Right lobe of liver (tissue), 6 donors: ENCODE measurements around the gene SHC2. TPM values are rescaled to one million over a fixed set of nuclear protein-coding genes. Genes with fewer than 3 reads are reported as not detected.
"Not testable (repeated sequence)": the region's sequence is repeated elsewhere in the genome, so short reads cannot be mapped to it uniquely, and the experiment has no call there.

ENCODE experiments used
- ATAC-seq, 4 donors: fragments of 200-7000 bp; cut with Tn5 transposase; one replicate each; pipeline ENCODE4 v1.9.1; 2020; ENCODE audit warnings: mild to moderate bottlenecking in 4 of 4, moderate library complexity in 4 of 4
- DNase-seq, 3 donors: peaks; one replicate each; pipeline ENCODE4 v3.0.0-alpha.2; 2020
- H3K27ac ChIP-seq, 3 donors: fragments of 200-600 bp; one replicate each; pipeline ENCODE4 v1.8.0; 2022
- H3K27me3 ChIP-seq, 2 donors: fragments of 200-600 bp; one replicate each; pipeline ENCODE4 v1.8.0; 2022
- H3K36me3 ChIP-seq, 4 donors: fragments of 200-600 bp; sonication (generic) in 1 of 4; one replicate each; pipeline versions ENCODE4 v1.5.1 to v1.8.0; 2017 to 2022; ENCODE audit warnings: control low read depth in 1 of 4
- H3K4me1 ChIP-seq, 4 donors: fragments of 200-600 bp; sonication (generic) in 1 of 4; one replicate each; pipeline versions ENCODE4 v1.5.1 to v1.8.0; 2017 to 2022; ENCODE audit warnings: control low read depth in 1 of 4
- H3K4me3 ChIP-seq, 3 donors: fragments of 200-600 bp; one replicate each; pipeline ENCODE4 v1.8.0; 2022
- H3K9me3 ChIP-seq, 4 donors: fragments of 200-600 bp; sonication (generic) in 1 of 4; one replicate each; pipeline versions ENCODE4 v1.5.1 to v1.8.0; 2017 to 2022; ENCODE audit warnings: control low read depth in 1 of 4
- POLR2A ChIP-seq: fragments of 450-650 bp; IDR thresholded peaks from one replicate; pipeline ENCODE4 v1.6.1; 2017; ENCODE audit warnings: antibody characterized with exemption, mild to moderate bottlenecking
- WGBS: methylation state at CpG from one replicate; pipeline ENCODE4 v1.1.6; 2018; ENCODE audit warnings: low coverage, low lambda C conversion rate; ENCODE audit not compliant: insufficient coverage; ENCODE audit errors: missing lambda C conversion rate; 5-methylcytosine and 5-hydroxymethylcytosine counted together
- intact Hi-C, 2 donors: fragments of 100-400 bp; cut with DNase I; formaldehyde crosslinking; loops; one replicate each; pipeline versions ENCODE4 v1.11.2 to v1.14.1; 2022
- total RNA-seq, 6 experiments: library from RNA; depleted of rRNA in 2 of 6; stranded (reverse); fragments of >200 nt in 2 of 6; fragmentation: NEBNext Ultra II Directional in 3 of 6; extraction: Animal tissue kit (Norgen Biotek cat#: 25700) in 3 of 6; gene quantifications; one replicate each; pipeline versions ENCODE4 v1.1.0 to v1.2.4, GENCODE V29; 2016 to 2023
- TF ChIP-seq, protein P1 (sequence below), 4 donors: fragments of 200-600 bp in 3 of 4; fragments of 450-650 bp in 1 of 4; IDR thresholded peaks; one replicate each; pipeline versions ENCODE4 v1.5.1 to v1.8.0; 2016 to 2022; ENCODE audit warnings: antibody characterized with exemption in 4 of 4, mild to moderate bottlenecking in 2 of 4
- donor health status: DM: no; HTN: yes; CAD: no.
- donor health status: DM: no; HTN: no; CAD: no.
- donor health status: DM: no; HTN: no; CAD: no.
- donor health status: DM: no; HTN: yes; CAD: no.
- donor health status: DM: no; HTN: yes; CAD: no.

The SHC2 gene
- total RNA-seq, 6 experiments from 2014 or later = 48.4 to 69.9 (median 59.1) TPM

DNA sequence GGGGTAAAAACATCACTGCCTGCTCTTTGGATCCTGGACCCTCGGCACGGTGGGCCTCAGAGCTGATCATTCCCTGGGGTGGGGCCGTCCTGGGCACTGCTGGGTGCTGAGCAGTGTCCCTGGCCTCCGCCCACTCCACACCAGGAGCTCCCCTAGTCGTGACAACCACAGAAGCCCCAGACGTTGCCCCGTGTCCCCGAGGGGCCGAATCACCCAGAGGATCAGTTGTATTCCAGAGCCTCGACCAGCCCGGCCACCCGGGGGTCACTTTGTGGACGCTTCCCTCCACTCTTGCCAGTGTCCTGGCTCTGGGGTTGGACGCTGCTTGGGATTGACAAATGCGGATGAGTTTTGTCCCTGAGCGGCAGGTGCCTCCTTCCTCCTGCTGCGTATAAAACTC, 62.1 kb downstream of the SHC2 start:
- Histone ChIP-seq H3K4me3 (no peak overlapping the region), H3K36me3 (no peaks in the 10 kb centered on the region), H3K27ac (no peak overlapping the region), H3K4me1 (no peaks in the 10 kb centered on the region), H3K27me3 (no peaks in the 10 kb centered on the region), H3K9me3 (no peaks in the 10 kb centered on the region)
- no peak for TF ChIP-seq POLR2A
- TF ChIP-seq, protein P1, sequence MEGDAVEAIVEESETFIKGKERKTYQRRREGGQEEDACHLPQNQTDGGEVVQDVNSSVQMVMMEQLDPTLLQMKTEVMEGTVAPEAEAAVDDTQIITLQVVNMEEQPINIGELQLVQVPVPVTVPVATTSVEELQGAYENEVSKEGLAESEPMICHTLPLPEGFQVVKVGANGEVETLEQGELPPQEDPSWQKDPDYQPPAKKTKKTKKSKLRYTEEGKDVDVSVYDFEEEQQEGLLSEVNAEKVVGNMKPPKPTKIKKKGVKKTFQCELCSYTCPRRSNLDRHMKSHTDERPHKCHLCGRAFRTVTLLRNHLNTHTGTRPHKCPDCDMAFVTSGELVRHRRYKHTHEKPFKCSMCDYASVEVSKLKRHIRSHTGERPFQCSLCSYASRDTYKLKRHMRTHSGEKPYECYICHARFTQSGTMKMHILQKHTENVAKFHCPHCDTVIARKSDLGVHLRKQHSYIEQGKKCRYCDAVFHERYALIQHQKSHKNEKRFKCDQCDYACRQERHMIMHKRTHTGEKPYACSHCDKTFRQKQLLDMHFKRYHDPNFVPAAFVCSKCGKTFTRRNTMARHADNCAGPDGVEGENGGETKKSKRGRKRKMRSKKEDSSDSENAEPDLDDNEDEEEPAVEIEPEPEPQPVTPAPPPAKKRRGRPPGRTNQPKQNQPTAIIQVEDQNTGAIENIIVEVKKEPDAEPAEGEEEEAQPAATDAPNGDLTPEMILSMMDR (IDR thresholded peaks at IDR 0.05) = no peak
- DNase-seq (peak in 2 of 3 donors; percentile 14 to 34), ATAC-seq (no peak)
- intact Hi-C loops = no loop called here
- 60% methylated on average over 3 of the region's 17 CpGs for WGBS

- Histone ChIP-seq H3K9me3 (no peaks in the 10 kb centered on the region), H3K4me3 (no peak overlapping the region), H3K36me3 (no peaks in the 10 kb centered on the region), H3K27me3 (no peaks in the 10 kb centered on the region), H3K27ac (no peak overlapping the region), H3K4me1 (no peaks in the 10 kb centered on the region)
- DNase-seq (peak in 1 of 3 donors; percentile 9), ATAC-seq (no peak)
- 69% methylated on average over 10 of the region's 31 CpGs for WGBS
- intact Hi-C loops = no loop called here
- TF ChIP-seq, protein P1 (IDR thresholded peaks at IDR 0.05) = no peak
- no peak for TF ChIP-seq POLR2A
These were observed 62.7 kb downstream of the SHC2 start for GRCh38 chr19:397941-398706.

- no peaks in the 10 kb centered on the region for H3K27me3 ChIP-seq
- H3K36me3 ChIP-seq = no peaks in the 10 kb centered on the region
- DNase-seq (peak in 2 of 3 donors; percentile 8 to 42), ATAC-seq (no peak)
- intact Hi-C loops = no loop called here
- 44% methylated on average over 10 of the region's 18 CpGs for WGBS
- no peak for TF ChIP-seq POLR2A
- TF ChIP-seq, protein P1 (IDR thresholded peaks at IDR 0.05) = no peak
- no peaks in the 10 kb centered on the region for H3K9me3 ChIP-seq
- H3K4me1 ChIP-seq = no peaks in the 10 kb centered on the region
- H3K4me3 ChIP-seq = no peak overlapping the region
- no peak overlapping the region for H3K27ac ChIP-seq
These were observed 63.5 kb downstream of the SHC2 start for GRCh38 chr19:397321-397720.

- no peak overlapping the region for H3K4me3 ChIP-seq
- ATAC-seq (no peak), DNase-seq (no peak)
- no peaks in the 10 kb centered on the region for H3K4me1 ChIP-seq
- no peaks in the 10 kb centered on the region for H3K9me3 ChIP-seq
- no peak for TF ChIP-seq POLR2A
- TF ChIP-seq, protein P1 (IDR thresholded peaks at IDR 0.05) = no peak
- H3K27me3 ChIP-seq = no peaks in the 10 kb centered on the region
- H3K27ac ChIP-seq = no peak overlapping the region
- 63% methylated on average over 5 of the region's 5 CpGs for WGBS
- intact Hi-C loops = no loop called here
- no peaks in the 10 kb centered on the region for H3K36me3 ChIP-seq
These were observed 65.4 kb downstream of the SHC2 start for GRCh38 chr19:395467-395866.

DNA sequence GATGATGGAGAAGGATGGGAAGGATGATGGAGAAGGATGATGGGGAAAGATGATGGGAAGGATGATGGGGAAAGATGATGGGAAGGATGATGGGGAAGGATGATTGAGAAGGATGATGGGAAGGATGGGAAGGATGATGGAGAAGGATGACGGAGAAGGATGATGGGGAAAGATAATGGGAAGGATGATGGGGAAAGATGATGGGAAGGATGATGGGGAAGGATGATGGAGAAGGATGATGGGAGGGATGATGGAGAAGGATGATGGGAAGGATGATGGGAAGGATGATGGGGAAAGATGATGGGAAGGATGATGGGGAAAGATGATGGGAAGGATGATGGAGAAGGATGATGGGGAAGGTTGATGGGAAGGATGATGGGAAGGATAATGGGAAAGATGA, 66.0 kb downstream of the SHC2 start:
- H3K27ac ChIP-seq, H3K9me3 ChIP-seq, H3K27me3 ChIP-seq, DNase-seq, H3K4me1 ChIP-seq, intact Hi-C loops, H3K36me3 ChIP-seq, ATAC-seq, H3K4me3 ChIP-seq: not testable (repeated sequence)
- WGBS = 100% methylated on average over 1 of the region's 1 CpG

GRCh38 chr19:393560-393959, 67.3 kb downstream of the SHC2 start:
- H3K4me3 ChIP-seq, H3K36me3 ChIP-seq, ATAC-seq, H3K27me3 ChIP-seq, H3K27ac ChIP-seq, H3K9me3 ChIP-seq, DNase-seq, intact Hi-C loops, H3K4me1 ChIP-seq: not testable (repeated sequence)
